CD4-positive, CD25-positive, alpha-beta regulatory T cell (primary cell): ENCODE data around the gene AZU1. TPM values are rescaled to one million over a fixed set of nuclear protein-coding genes. Genes with fewer than 3 reads are reported as not detected.
"Not testable (repeated sequence)": the region's sequence is repeated elsewhere in the genome, so short reads cannot be mapped to it uniquely, and the experiment has no call there.

Source experiments
- ATAC-seq, 2 donors: fragments of 150-1000 bp; cut with Tn5 transposase; one replicate each; pipeline ENCODE4 v1.10.0; 2021; ENCODE audit warnings: low read depth in 2 of 2, moderate number of reproducible peaks in 2 of 2, moderate library complexity in 1 of 2
- DNase-seq, 3 donors: peaks; one replicate each; pipeline versions ENCODE4 v3.0.0 to v3.0.0-alpha.2; 2012 to 2022; ENCODE audit warnings: mixed read lengths in 1 of 3
- H3K27ac ChIP-seq: one replicate; pipeline ENCODE4 v1.7.0; 2013; ENCODE audit warnings: mild to moderate bottlenecking, low read length; ENCODE audit not compliant: insufficient read depth, poor library complexity, severe bottlenecking
- H3K27me3 ChIP-seq: one replicate; pipeline ENCODE4 v1.7.0; 2013; ENCODE audit warnings: low read length; ENCODE audit not compliant: control insufficient read depth, insufficient read depth
- H3K36me3 ChIP-seq: one replicate; pipeline ENCODE4 v1.7.0; 2013; ENCODE audit warnings: mild to moderate bottlenecking, low read length, moderate library complexity; ENCODE audit not compliant: control insufficient read depth, insufficient read depth
- H3K4me1 ChIP-seq: 2 replicates; pipeline ENCODE4 v1.7.0; 2013; ENCODE audit warnings: mild to moderate bottlenecking, low read length; ENCODE audit not compliant: insufficient read depth, control insufficient read depth, poor library complexity, severe bottlenecking
- H3K4me3 ChIP-seq: one replicate; pipeline ENCODE4 v1.7.0; 2013; ENCODE audit warnings: low read depth, mild to moderate bottlenecking, low read length, moderate library complexity
- H3K9me3 ChIP-seq, 2 experiments: 1 replicate in 1 of 2; 2 replicates in 1 of 2; pipeline ENCODE4 v1.7.0; 2013; ENCODE audit warnings: low read length in 2 of 2, mild to moderate bottlenecking in 1 of 2, moderate library complexity in 1 of 2; ENCODE audit not compliant: control insufficient read depth in 2 of 2
- H3K27ac Mint-ChIP-seq, 3 donors: one replicate each; pipeline ENCODE4 v1.8.0; 2020 to 2022; ENCODE audit warnings: mild to moderate bottlenecking in 3 of 3, mixed read lengths in 3 of 3, moderate library complexity in 2 of 3
- H3K27me3 Mint-ChIP-seq: one replicate; pipeline ENCODE4 v1.8.0; 2022; ENCODE audit warnings: mild to moderate bottlenecking, mixed read lengths
- H3K36me3 Mint-ChIP-seq: one replicate; pipeline ENCODE4 v1.8.0; 2020; ENCODE audit warnings: mixed read lengths
- H3K4me1 Mint-ChIP-seq, 4 donors: one replicate each; pipeline ENCODE4 v1.8.0; 2020 to 2022; ENCODE audit warnings: mixed read lengths in 4 of 4, mild to moderate bottlenecking in 1 of 4
- H3K4me3 Mint-ChIP-seq, 4 donors: one replicate each; pipeline ENCODE4 v1.8.0; 2020 to 2022; ENCODE audit warnings: mild to moderate bottlenecking in 4 of 4, mixed read lengths in 4 of 4, moderate library complexity in 3 of 4
- H3K9me3 Mint-ChIP-seq, 7 donors: one replicate each; pipeline ENCODE4 v1.8.0; 2020 to 2022; ENCODE audit warnings: mixed read lengths in 7 of 7, mild to moderate bottlenecking in 3 of 7, moderate library complexity in 2 of 7
- polyA plus RNA-seq, 4 donors: library from polyadenylated mRNA; unstranded; fragments of 300-500 nt; fragmentation: Illumina TruSeq; gene quantifications; one replicate each; pipeline ENCODE4 v1.2.3, GENCODE V29; 2021
- total RNA-seq: library from RNA; stranded (reverse); gene quantifications from one replicate; pipeline ENCODE4 v1.2.3, GENCODE V29; 2022

AZU1 gene
- total and polyA plus RNA-seq, 5 donors from 2014 or later = 0.59 TPM; not detected in 4

DNA sequence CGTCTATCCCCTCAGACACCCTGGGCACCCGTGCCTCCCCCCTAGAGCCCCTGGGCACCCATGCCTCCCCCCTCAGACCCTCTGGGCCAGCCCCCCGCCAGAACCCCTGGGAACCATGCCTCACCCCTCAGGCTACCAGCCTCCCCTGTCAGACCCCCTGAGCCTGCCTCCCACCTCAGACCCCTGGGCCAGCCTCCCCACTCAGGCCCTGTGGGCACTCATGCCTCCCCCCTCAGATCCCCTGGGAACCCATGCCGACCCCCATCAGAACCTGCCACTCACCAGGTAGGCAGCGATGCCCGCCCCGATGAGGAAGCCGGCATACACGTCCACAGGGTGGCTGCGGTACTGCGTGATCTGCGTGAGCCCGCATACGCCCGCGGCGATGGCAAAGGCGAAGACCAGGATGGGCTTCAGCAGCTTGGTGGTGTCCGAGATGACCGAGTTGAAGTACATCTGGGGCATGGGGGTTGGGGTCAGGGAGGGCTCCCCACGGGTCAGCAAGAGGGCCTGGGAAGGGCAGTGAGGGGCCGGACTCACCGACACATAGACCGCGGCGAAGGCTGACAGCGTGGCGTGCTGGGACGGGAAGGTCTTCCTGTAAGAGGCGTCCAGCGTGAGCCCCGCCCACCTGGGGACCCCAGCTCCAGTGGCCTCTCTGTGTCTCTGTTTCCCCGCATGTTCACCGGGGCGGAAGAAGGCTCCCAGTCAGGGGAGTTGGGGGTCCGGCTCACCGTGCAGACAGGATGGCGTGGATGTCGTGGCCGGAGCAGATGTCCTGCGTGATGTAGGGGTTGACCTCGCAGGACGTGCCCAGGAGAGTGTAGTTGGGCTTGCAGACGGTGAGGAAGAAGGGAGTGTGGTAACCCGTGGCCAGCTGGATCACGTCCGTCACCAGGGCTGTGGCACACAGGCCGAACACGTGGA lies 13.2 kb upstream of the AZU1 start:
- H3K36me3 Mint-ChIP-seq = peaks cover 8% of the 10 kb centered on the region

GRCh38 chr19:815079-815774 lies 12.4 kb upstream of the AZU1 start:
- Mint-ChIP-seq H3K36me3 (peaks cover 8% of the 10 kb centered on the region), H3K9me3 (peaks cover 0 to 2% (median 0%) of the 10 kb centered on the region in 7 donors), H3K27ac (no peak overlapping the region), H3K27me3 (peaks cover 1% of the 10 kb centered on the region), H3K4me3 (no peak overlapping the region), H3K4me1 (peaks cover 0 to 2% (median 0%) of the 10 kb centered on the region in 4 donors)
- Histone ChIP-seq H3K4me1 (no peaks in the 10 kb centered on the region), H3K4me3 (no peak overlapping the region), H3K27me3 (no peaks in the 10 kb centered on the region), H3K9me3 (no peaks in the 10 kb centered on the region), H3K27ac (no peak overlapping the region), H3K36me3 (peaks cover 19% of the 10 kb centered on the region)
- DNase-seq (no peak), ATAC-seq (peak; percentile 8 to 13)

More for the DNA sequence above, 13.2 kb upstream of the AZU1 start:
- Mint-ChIP-seq H3K9me3 (peaks cover 0 to 2% (median 0%) of the 10 kb centered on the region in 7 donors), H3K27me3 (no peaks in the 10 kb centered on the region), H3K4me1 (peaks cover 0 to 2% (median 0%) of the 10 kb centered on the region in 4 donors), H3K27ac (no peak overlapping the region), H3K4me3 (no peak overlapping the region)
- Histone ChIP-seq H3K4me3 (no peak overlapping the region), H3K36me3 (peaks cover 27% of the 10 kb centered on the region), H3K4me1 (no peaks in the 10 kb centered on the region), H3K27ac (no peak overlapping the region), H3K9me3 (no peaks in the 10 kb centered on the region), H3K27me3 (no peaks in the 10 kb centered on the region)
- no peak for ATAC-seq
- DNase-seq = no peak

DNA sequence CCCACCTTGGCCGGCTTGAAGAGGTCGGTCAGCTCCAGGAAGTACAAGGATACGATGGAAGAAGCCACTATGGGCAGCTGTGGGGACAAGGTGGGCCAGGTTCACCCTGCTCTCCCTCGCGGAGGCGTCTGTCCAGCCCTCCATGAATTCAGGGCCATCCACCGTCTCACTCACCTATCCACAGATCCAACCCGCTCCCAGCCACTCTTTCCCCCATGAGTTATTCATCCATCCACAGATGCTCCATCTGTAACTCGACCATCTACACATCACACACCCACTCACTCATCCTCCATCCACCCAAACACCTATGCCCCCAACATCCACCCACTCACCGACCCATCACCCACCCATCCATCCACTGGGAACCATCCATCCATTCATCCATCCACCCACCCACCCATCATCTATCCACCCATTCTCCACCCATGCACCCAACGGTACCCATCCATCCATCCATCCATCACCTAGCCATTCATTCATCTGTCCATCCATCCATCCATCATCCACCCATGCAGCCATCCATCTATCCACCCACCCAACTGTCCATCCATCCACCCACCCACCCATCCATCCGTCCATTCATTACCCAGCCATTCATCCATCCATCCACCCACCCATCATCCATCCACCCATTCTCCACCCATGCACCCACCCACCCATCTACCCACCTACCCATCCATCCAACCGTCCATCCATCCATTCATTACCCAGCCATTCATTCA lies 11.7 kb upstream of the AZU1 start:
- Histone ChIP-seq H3K4me3 (no peak overlapping the region), H3K27me3 (no peaks in the 10 kb centered on the region), H3K9me3 (no peaks in the 10 kb centered on the region), H3K27ac (no peak overlapping the region), H3K36me3 (peaks cover 12% of the 10 kb centered on the region), H3K4me1 (no peaks in the 10 kb centered on the region)
- H3K27ac Mint-ChIP-seq = no peak overlapping the region
- H3K4me3 Mint-ChIP-seq = no peak overlapping the region
- ATAC-seq (no peak), DNase-seq (no peak)
- H3K9me3 Mint-ChIP-seq = peaks cover 0 to 2% (median 0%) of the 10 kb centered on the region in 7 donors
- H3K4me1 Mint-ChIP-seq = peaks cover 0 to 2% (median 0%) of the 10 kb centered on the region in 4 donors
- peaks cover 6% of the 10 kb centered on the region for H3K27me3 Mint-ChIP-seq
- H3K36me3 Mint-ChIP-seq = peaks cover 8% of the 10 kb centered on the region

GRCh38 chr19:816500-816857 lies 11.2 kb upstream of the AZU1 start:
- H3K27me3 ChIP-seq = no peaks in the 10 kb centered on the region
- peaks cover 2% of the 10 kb centered on the region for H3K4me1 ChIP-seq
- Mint-ChIP-seq H3K9me3 (peaks cover 0 to 2% (median 0%) of the 10 kb centered on the region in 7 donors), H3K27me3 (peaks cover 6% of the 10 kb centered on the region), H3K27ac (no peak overlapping the region), H3K4me1 (peaks cover 0 to 2% (median 0%) of the 10 kb centered on the region in 4 donors), H3K36me3 (peaks cover 8% of the 10 kb centered on the region), H3K4me3 (no peak overlapping the region)
- ATAC-seq (no peak), DNase-seq (no peak)
- H3K9me3 ChIP-seq = no peaks in the 10 kb centered on the region
- no peak overlapping the region for H3K4me3 ChIP-seq
- H3K27ac ChIP-seq = no peak overlapping the region
- H3K36me3 ChIP-seq = peaks cover 6% of the 10 kb centered on the region

- not testable (repeated sequence) for H3K4me3 Mint-ChIP-seq, H3K36me3 Mint-ChIP-seq, H3K4me1 ChIP-seq, ATAC-seq, H3K9me3 ChIP-seq, DNase-seq, H3K4me1 Mint-ChIP-seq, H3K36me3 ChIP-seq, H3K27ac ChIP-seq, H3K9me3 Mint-ChIP-seq, H3K27ac Mint-ChIP-seq, H3K4me3 ChIP-seq, H3K27me3 ChIP-seq
- H3K27me3 Mint-ChIP-seq = peaks cover 21% of the 10 kb centered on the region
Observed at GRCh38 chr19:820212-820611, 7.4 kb upstream of the AZU1 start.

- H3K36me3 ChIP-seq = no peaks in the 10 kb centered on the region
- no peak overlapping the region for H3K27ac ChIP-seq
- peaks cover 0 to 2% (median 0%) of the 10 kb centered on the region in 4 donors for H3K4me1 Mint-ChIP-seq
- H3K9me3 Mint-ChIP-seq = peaks cover 0 to 2% (median 0%) of the 10 kb centered on the region in 7 donors
- H3K27me3 ChIP-seq = peaks cover 5% of the 10 kb centered on the region
- peaks cover 4% of the 10 kb centered on the region for H3K4me1 ChIP-seq
- no peaks in the 10 kb centered on the region for H3K9me3 ChIP-seq
- peak overlapping the region in 1 of 4 donors; percentile 43 for H3K4me3 Mint-ChIP-seq
- DNase-seq (no peak), ATAC-seq (no peak)
- peaks cover 21% of the 10 kb centered on the region for H3K27me3 Mint-ChIP-seq
- no peak overlapping the region for H3K4me3 ChIP-seq
- peaks cover 3% of the 10 kb centered on the region for H3K36me3 Mint-ChIP-seq
- no peak overlapping the region for H3K27ac Mint-ChIP-seq
Observed at GRCh38 chr19:821231-821824, 6.3 kb upstream of the AZU1 start.

DNA sequence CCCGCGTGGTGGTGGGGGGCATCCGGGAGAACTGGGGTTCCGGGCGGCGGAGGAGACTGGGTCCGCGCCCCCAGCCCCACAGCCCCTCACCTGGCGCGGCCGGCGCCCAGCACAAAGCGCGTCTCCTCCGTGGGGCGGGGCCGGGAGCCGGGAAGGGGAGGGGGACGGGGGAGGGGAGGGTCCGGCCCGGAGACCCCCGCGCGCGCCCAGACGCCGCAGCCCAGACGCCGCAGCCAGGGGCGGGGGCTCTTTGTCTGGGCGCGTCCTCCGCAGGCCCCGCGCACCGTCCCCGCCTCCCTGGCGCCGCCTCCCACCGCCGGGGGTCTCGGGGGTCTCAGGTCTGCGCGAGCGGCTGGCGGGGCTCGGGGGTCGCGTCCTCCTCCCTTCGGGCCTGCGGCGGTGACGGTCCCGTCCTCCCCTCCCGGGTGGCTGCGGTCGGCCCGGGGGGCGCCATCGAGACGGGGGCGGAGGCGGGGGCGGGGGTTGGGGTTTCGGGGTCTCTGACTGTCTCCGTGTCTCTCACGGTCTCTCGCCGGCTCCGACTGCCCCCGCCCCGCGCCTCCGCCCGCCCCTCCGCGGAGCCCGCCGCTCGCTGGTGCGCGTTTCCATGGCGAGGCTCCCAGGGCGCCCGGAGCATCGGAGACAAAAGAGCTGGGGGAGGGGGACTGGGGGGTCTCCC lies 5.7 kb upstream of the AZU1 start, which contains the start of gene PLPPR3:
Gene PLPPR3, minus strand, starts transcription at position 131 of the 679 bp plus-strand sequence. CDS start 396 bp downstream, outside the sequence.
- Mint-ChIP-seq H3K27me3 (peaks cover 21% of the 10 kb centered on the region), H3K36me3 (no peaks in the 10 kb centered on the region), H3K4me3 (peak within 1 kb of the TSS in 1 of 4 donors; percentile 43), H3K27ac (no peak within 1 kb of the TSS), H3K9me3 (no peaks in the 10 kb centered on the region), H3K4me1 (no peaks in the 10 kb centered on the region)
- Histone ChIP-seq H3K36me3 (no peaks in the 10 kb centered on the region), H3K27me3 (peaks cover 5% of the 10 kb centered on the region), H3K27ac (no peak within 1 kb of the TSS), H3K4me1 (peaks cover 4% of the 10 kb centered on the region), H3K4me3 (no peak within 1 kb of the TSS), H3K9me3 (no peaks in the 10 kb centered on the region)
- DNase-seq = no peak
- ATAC-seq = no peak
